ENCODE measurements around the gene ULBP1. TPM values are rescaled to one million over a fixed set of nuclear protein-coding genes. Genes with fewer than 3 reads are reported as not detected.

Gene ULBP1
- total RNA-seq, 2 donors from 2014 or later: 0.11 to 0.31 TPM

- Histone ChIP-seq H3K4me1 (peaks cover 0 to 15% of the 10 kb centered on the region in 2 donors), H3K4me3 (no peak overlapping the region), H3K27me3 (peaks cover 38 to 43% of the 10 kb centered on the region in 2 donors), H3K27ac (no peak overlapping the region), H3K36me3 (no peaks in the 10 kb centered on the region), H3K9me3 (peaks cover 0 to 25% of the 10 kb centered on the region in 2 donors)
- TF ChIP-seq, protein P1, sequence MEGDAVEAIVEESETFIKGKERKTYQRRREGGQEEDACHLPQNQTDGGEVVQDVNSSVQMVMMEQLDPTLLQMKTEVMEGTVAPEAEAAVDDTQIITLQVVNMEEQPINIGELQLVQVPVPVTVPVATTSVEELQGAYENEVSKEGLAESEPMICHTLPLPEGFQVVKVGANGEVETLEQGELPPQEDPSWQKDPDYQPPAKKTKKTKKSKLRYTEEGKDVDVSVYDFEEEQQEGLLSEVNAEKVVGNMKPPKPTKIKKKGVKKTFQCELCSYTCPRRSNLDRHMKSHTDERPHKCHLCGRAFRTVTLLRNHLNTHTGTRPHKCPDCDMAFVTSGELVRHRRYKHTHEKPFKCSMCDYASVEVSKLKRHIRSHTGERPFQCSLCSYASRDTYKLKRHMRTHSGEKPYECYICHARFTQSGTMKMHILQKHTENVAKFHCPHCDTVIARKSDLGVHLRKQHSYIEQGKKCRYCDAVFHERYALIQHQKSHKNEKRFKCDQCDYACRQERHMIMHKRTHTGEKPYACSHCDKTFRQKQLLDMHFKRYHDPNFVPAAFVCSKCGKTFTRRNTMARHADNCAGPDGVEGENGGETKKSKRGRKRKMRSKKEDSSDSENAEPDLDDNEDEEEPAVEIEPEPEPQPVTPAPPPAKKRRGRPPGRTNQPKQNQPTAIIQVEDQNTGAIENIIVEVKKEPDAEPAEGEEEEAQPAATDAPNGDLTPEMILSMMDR (IDR thresholded peaks at IDR 0.05): no peak
- DNase-seq (ENCODE audit: low spot score): no peak
Measured at GRCh38 chr6:149991838-149992237, 28.1 kb downstream of the ULBP1 start.

GRCh38 chr6:149995235-149995750 is 31.6 kb downstream of the ULBP1 start:
- DNase-seq (ENCODE audit: low spot score): peak; percentile 18
- peaks cover 0 to 11% of the 10 kb centered on the region in 2 donors for H3K4me1 ChIP-seq
- TF ChIP-seq, protein P1 (IDR thresholded peaks at IDR 0.05): no peak
- no peak overlapping the region for H3K4me3 ChIP-seq
- no peaks in the 10 kb centered on the region for H3K36me3 ChIP-seq
- no peaks in the 10 kb centered on the region for H3K9me3 ChIP-seq
- H3K27ac ChIP-seq: no peak overlapping the region
- peaks cover 12 to 18% of the 10 kb centered on the region in 2 donors for H3K27me3 ChIP-seq

DNA sequence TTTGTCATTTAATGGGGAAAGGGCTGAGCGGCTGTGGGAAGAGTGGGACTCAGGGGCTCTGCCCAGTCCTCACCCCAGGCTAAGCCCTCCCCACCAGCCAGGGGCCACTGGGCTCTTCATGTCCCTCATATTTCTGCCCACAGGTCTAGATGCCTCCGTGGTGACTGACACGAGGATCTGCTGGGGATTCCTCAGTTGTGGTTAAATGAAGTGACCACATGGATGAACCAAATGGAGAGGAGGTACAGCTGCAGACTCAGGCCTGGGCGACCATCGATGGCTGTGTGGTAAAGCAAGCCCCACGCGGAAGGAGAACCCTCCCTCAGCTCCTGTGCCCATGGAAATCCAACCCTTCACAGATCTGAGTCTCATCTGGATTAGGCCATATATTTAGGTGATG is 32.2 kb downstream of the ULBP1 start:
- Histone ChIP-seq H3K4me3 (no peak overlapping the region), H3K27ac (no peak overlapping the region), H3K4me1 (peaks cover 0 to 4% of the 10 kb centered on the region in 2 donors), H3K9me3 (no peaks in the 10 kb centered on the region), H3K36me3 (no peaks in the 10 kb centered on the region), H3K27me3 (peaks cover 6 to 11% of the 10 kb centered on the region in 2 donors)
- DNase-seq (ENCODE audit: low spot score): peak; percentile 30
- TF ChIP-seq, protein P1 (IDR thresholded peaks at IDR 0.05): no peak

DNA sequence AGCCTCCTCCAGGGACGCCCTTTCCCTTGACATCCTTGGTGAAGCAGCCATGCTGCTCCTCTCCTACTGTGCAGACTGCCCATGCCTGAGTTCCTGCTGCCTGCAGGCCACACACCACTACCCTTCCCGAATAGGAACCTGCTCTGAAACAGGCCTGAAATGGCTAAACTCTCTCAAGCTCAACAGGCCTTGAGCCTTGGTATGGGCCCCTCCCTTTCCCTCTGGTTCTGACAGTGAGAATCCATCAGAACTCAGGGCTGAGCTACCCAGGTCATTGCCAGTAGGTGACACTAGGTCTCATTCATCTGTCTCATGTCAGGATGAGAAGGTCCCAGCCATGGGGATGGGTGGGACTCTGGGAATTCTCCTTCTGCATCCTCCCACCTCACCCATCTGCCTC is 35.9 kb downstream of the ULBP1 start:
- Histone ChIP-seq H3K4me3 (no peak overlapping the region), H3K27me3 (peaks cover 0 to 3% of the 10 kb centered on the region in 2 donors), H3K4me1 (peaks cover 0 to 4% of the 10 kb centered on the region in 2 donors), H3K9me3 (no peaks in the 10 kb centered on the region), H3K36me3 (no peaks in the 10 kb centered on the region), H3K27ac (no peak overlapping the region)
- DNase-seq (ENCODE audit: low spot score): peak; percentile 43
- TF ChIP-seq, protein P1 (IDR thresholded peaks at IDR 0.05): no peak

DNA sequence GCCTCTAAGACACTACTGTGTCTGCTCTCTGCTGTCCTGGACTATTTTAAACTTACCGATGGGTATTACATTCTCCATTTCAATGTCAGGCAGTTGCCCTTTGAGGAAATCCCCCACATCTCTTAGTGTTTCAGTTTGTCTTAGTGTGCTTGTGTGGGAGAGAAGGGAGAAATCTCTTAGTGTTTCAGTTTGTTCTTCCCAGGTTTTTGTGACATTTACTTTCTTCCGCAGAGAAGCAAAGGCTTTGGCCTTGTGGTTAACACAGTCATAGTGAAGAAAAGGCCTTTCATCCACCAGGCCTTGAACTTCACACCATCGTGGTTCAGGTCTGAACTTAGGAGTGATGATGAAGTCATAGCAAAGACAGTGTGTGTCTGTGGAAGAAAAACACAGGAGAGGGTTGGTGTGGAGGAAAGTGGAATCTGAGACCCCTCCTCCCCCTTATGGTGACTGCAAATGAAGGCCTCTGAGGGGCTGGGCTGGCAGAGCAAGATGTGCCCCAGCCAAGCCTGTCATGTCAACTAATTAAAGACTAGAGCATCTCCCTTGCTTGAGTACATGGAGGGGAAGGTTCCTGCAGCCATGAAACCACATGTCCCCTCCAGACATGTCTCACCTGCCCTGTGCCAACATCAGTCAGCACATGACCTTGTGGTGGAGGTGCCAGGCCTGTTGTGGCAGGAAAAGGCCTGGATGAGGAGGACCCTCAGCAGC is 37.7 kb downstream of the ULBP1 start:
- no peak for DNase-seq (ENCODE audit: low spot score)
- Histone ChIP-seq H3K9me3 (no peaks in the 10 kb centered on the region), H3K27ac (no peak overlapping the region), H3K4me3 (no peak overlapping the region), H3K4me1 (peaks cover 0 to 15% of the 10 kb centered on the region in 2 donors), H3K36me3 (no peaks in the 10 kb centered on the region), H3K27me3 (no peaks in the 10 kb centered on the region)
- TF ChIP-seq, protein P1 (IDR thresholded peaks at IDR 0.05): no peak

All from right atrium auricular region (tissue), 2 donors.